ENCODE measurements around the gene VCP.

The VCP gene

DNA sequence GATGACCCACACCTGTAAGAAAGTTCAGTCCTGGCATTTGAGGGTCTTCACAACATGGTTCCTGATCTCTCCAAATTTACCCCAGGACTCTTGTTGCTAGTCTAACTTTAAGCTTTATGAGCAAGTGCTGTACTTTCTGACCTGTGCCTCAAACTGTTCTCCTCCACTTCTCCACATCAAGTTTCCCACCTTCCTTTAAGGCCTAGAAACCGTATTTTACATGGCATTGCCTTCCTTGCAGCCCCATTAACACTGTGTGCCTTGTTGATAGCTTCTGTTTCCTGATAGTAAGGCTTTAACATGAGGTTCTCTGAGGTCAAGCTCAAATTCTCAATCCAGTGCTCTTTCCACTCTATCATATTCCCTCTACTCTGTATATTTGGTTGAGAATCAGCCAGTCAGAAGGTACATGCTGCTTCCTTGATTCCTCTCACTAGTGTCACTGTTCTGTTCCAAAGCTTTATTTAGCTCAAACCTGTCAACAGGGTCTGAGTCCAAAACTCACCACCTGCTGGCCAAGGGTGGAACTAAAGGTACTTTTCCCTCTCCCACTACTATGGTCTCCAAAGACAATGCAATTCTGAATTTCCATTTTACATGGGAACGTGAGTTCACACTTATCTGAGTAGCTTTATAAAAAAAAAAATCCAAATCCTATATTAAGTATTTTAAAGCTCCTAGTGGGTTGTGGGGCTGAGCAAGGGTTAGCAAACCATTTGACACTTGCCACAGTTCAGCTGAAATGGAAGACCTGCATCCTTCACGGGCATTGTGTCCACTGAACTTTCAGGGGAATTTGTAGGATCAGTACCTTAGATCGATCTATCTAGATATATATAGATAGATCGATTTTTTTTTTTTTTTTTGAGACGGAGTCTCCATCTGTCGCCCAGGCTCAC lies 21.1 kb downstream of the VCP start:
- H4K20me1 ChIP-seq (ENCODE audit: control insufficient read depth, insufficient read depth, low read depth, low read length), result peaks cover 5% of the 10 kb centered on the region; the same call in 1 of the 2 replicates
- no peaks in the 10 kb centered on the region for H3K27me3 ChIP-seq (ENCODE audit: control insufficient read depth, low read length)
- TF ChIP-seq CTCF (IDR thresholded peaks at IDR 0.05; ENCODE audit: low read depth, low read length, poor library complexity, severe bottlenecking) (peak; percentile 68), EZH2phosphoT487 (IDR thresholded peaks at IDR 0.05; ENCODE audit: borderline replicate concordance, low read length) (no peak)
- H3F3A ChIP-seq (ENCODE audit: control insufficient read depth, insufficient read depth), result peaks cover 7% of the 10 kb centered on the region; the same call in 1 of the 2 replicates
- no peaks in the 10 kb centered on the region for H3K4me1 ChIP-seq (ENCODE audit: control insufficient read depth, low read length)
- H3K27ac ChIP-seq (ENCODE audit: low read depth, low read length), result no peak overlapping the region
- no peaks in the 10 kb centered on the region for H3K9me3 ChIP-seq (ENCODE audit: control insufficient read depth, insufficient read depth, low read length)
- H3K36me3 ChIP-seq (ENCODE audit: control insufficient read depth, low read length), result peaks cover 30% of the 10 kb centered on the region
- no peaks in the 10 kb centered on the region for H3K9me2 ChIP-seq (replicated peaks; ENCODE audit: control insufficient read depth, low read length)
- no peak overlapping the region for H3K4me3 ChIP-seq (ENCODE audit: low read length)
- H3K79me2 ChIP-seq (ENCODE audit: control insufficient read depth, low read length), result no peaks in the 10 kb centered on the region
- H3K4me2 ChIP-seq (ENCODE audit: low read length), result no peak overlapping the region

DNA sequence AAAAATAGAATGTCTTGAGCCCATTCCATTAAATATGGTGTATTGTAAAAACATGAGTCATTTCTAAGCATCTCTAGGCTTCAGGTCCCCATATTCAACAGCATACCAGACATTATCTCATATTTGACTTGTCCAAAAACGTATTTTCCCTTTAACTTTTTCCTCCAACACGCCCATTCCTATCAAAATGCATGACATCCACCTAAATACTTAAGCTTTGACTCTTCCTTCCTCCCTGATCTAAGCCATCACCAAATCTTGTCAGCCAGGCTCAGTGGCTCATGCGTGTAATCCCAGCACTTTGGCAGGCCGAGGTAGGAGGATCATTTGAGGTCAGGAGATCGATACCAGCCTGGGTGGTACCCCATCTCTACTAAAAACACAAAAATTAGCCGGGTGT lies 23.9 kb downstream of the VCP start:
- TF ChIP-seq EZH2phosphoT487 (IDR thresholded peaks at IDR 0.05; ENCODE audit: borderline replicate concordance, low read length) (no peak), CTCF (IDR thresholded peaks at IDR 0.05; ENCODE audit: low read depth, low read length, poor library complexity, severe bottlenecking) (no peak)
- H3K27ac ChIP-seq (ENCODE audit: low read depth, low read length), result no peak overlapping the region
- H3K4me3 ChIP-seq (ENCODE audit: low read length), result no peak overlapping the region
- H4K20me1 ChIP-seq (ENCODE audit: control insufficient read depth, insufficient read depth, low read depth, low read length), result peaks cover 5% of the 10 kb centered on the region; the same call in 1 of the 2 replicates
- H3K79me2 ChIP-seq (ENCODE audit: control insufficient read depth, low read length), result no peaks in the 10 kb centered on the region
- H3K4me2 ChIP-seq (ENCODE audit: low read length), result no peak overlapping the region
- no peaks in the 10 kb centered on the region for H3K9me2 ChIP-seq (replicated peaks; ENCODE audit: control insufficient read depth, low read length)
- no peaks in the 10 kb centered on the region for H3K27me3 ChIP-seq (ENCODE audit: control insufficient read depth, low read length)
- no peaks in the 10 kb centered on the region for H3F3A ChIP-seq (ENCODE audit: control insufficient read depth, insufficient read depth)
- no peaks in the 10 kb centered on the region for H3K9me3 ChIP-seq (ENCODE audit: control insufficient read depth, insufficient read depth, low read length)
- H3K36me3 ChIP-seq (ENCODE audit: control insufficient read depth, low read length), result peaks cover 12% of the 10 kb centered on the region
- no peaks in the 10 kb centered on the region for H3K4me1 ChIP-seq (ENCODE audit: control insufficient read depth, low read length)

GRCh38 chr9:35044071-35044470 lies 28.4 kb downstream of the VCP start:
- no peak overlapping the region for H3K27ac ChIP-seq (ENCODE audit: low read depth, low read length)
- peaks cover 4% of the 10 kb centered on the region; the same call in 1 of the 2 replicates for H3K4me1 ChIP-seq (ENCODE audit: control insufficient read depth, low read length)
- no peak overlapping the region for H3K4me3 ChIP-seq (ENCODE audit: low read length)
- H3K27me3 ChIP-seq (ENCODE audit: control insufficient read depth, low read length), result no peaks in the 10 kb centered on the region
- no peaks in the 10 kb centered on the region for H3K9me3 ChIP-seq (ENCODE audit: control insufficient read depth, insufficient read depth, low read length)
- no peaks in the 10 kb centered on the region for H4K20me1 ChIP-seq (ENCODE audit: control insufficient read depth, insufficient read depth, low read depth, low read length)
- TF ChIP-seq CTCF (IDR thresholded peaks at IDR 0.05; ENCODE audit: low read depth, low read length, poor library complexity, severe bottlenecking), result no peak
- TF ChIP-seq EZH2phosphoT487 (IDR thresholded peaks at IDR 0.05; ENCODE audit: borderline replicate concordance, low read length), result no peak
- no peaks in the 10 kb centered on the region for H3K9me2 ChIP-seq (replicated peaks; ENCODE audit: control insufficient read depth, low read length)
- H3K4me2 ChIP-seq (ENCODE audit: low read length), result no peak overlapping the region
- no peaks in the 10 kb centered on the region for H3K79me2 ChIP-seq (ENCODE audit: control insufficient read depth, low read length)
- H3K36me3 ChIP-seq (ENCODE audit: control insufficient read depth, low read length), result no peaks in the 10 kb centered on the region
- peaks cover 4% of the 10 kb centered on the region; the same call in 1 of the 2 replicates for H3F3A ChIP-seq (ENCODE audit: control insufficient read depth, insufficient read depth)
